Measurements from ENCODE around the gene ADAMTS8.
"Not testable (repeated sequence)": the region's sequence is repeated elsewhere in the genome, so short reads cannot be mapped to it uniquely, and the experiment has no call there.

Gene ADAMTS8

GRCh38 chr11:130459521-130459920 is 31.1 kb upstream of the ADAMTS8 start:
- DNase-seq: no peak

GRCh38 chr11:130458410-130458729 is 30.0 kb upstream of the ADAMTS8 start:
- DNase-seq: no peak

GRCh38 chr11:130457623-130458409 is 29.4 kb upstream of the ADAMTS8 start:
- DNase-seq: no peak

- DNase-seq: no peak
These were observed 27.9 kb upstream of the ADAMTS8 start for GRCh38 chr11:130456286-130456685.

GRCh38 chr11:130455483-130456127 is 27.2 kb upstream of the ADAMTS8 start:
- no peak for DNase-seq

GRCh38 chr11:130454491-130455252 is 26.3 kb upstream of the ADAMTS8 start:
- DNase-seq: no peak

GRCh38 chr11:130452940-130453339 is 24.5 kb upstream of the ADAMTS8 start:
- no peak for DNase-seq

GRCh38 chr11:130452176-130452575 is 23.8 kb upstream of the ADAMTS8 start:
- no peak for DNase-seq

- DNase-seq: no peak
These were observed 23.0 kb upstream of the ADAMTS8 start for GRCh38 chr11:130451231-130452019.

GRCh38 chr11:130449996-130450769 is 21.8 kb upstream of the ADAMTS8 start:
- no peak for DNase-seq

- DNase-seq: no peak
These were observed 21.0 kb upstream of the ADAMTS8 start for GRCh38 chr11:130449310-130449990.

GRCh38 chr11:130448416-130449309 is 20.3 kb upstream of the ADAMTS8 start, which contains the start of gene ADAMTS15:
Gene ADAMTS15 (plus strand): TSS chr11:130448645. CDS start chr11:130448974, 329 bp downstream.
- peak; percentile 19 to 37 for DNase-seq

GRCh38 chr11:130448039-130448415 is 19.6 kb upstream of the ADAMTS8 start:
- no peak for DNase-seq

GRCh38 chr11:130445788-130446187 is 17.4 kb upstream of the ADAMTS8 start:
- DNase-seq: no peak

GRCh38 chr11:130442737-130443136 is 14.3 kb upstream of the ADAMTS8 start:
- no peak for DNase-seq

- no peak for DNase-seq
These were observed 13.3 kb upstream of the ADAMTS8 start for GRCh38 chr11:130441719-130442118.

GRCh38 chr11:130439876-130440275 is 11.5 kb upstream of the ADAMTS8 start:
- no peak for DNase-seq

- no peak for DNase-seq
These were observed 10.7 kb upstream of the ADAMTS8 start for GRCh38 chr11:130439160-130439519.

GRCh38 chr11:130438401-130439159 is 10.2 kb upstream of the ADAMTS8 start:
- not testable (repeated sequence) for DNase-seq

GRCh38 chr11:130437848-130438247 is 9.4 kb upstream of the ADAMTS8 start:
- DNase-seq: no peak
